Measurements from ENCODE around the gene BIRC3.

The BIRC3 gene

GRCh38 chr11:102269927-102270326, 47.4 kb upstream of the BIRC3 start:
- Histone ChIP-seq H2AFZ (ENCODE audit: low read depth) (no peak overlapping the region), H3K4me2 (no peak overlapping the region), H3K79me2 (ENCODE audit: insufficient read depth, low read depth) (no peaks in the 10 kb centered on the region), H3K9ac (no peak overlapping the region), H3K4me1 (ENCODE audit: low read depth, poor library complexity, severe bottlenecking) (peaks cover 8% of the 10 kb centered on the region), H3K27me3 (ENCODE audit: insufficient read depth, low read depth) (no peaks in the 10 kb centered on the region), H4K20me1 (ENCODE audit: insufficient read depth) (no peaks in the 10 kb centered on the region), H3K36me3 (ENCODE audit: insufficient read depth) (no peaks in the 10 kb centered on the region), H3K27ac (no peak overlapping the region), H3K4me3 (IDR thresholded peaks at IDR 0.05; ENCODE audit: insufficient read depth, low read depth, low read length) (no peak overlapping the region)
- no peak for TF ChIP-seq CTCF (conservative IDR thresholded peaks at IDR 0.05; ENCODE audit: low read depth, low read length)

- Histone ChIP-seq H3K4me2 (no peak overlapping the region), H3K4me3 (IDR thresholded peaks at IDR 0.05; ENCODE audit: insufficient read depth, low read depth, low read length) (no peak overlapping the region), H2AFZ (ENCODE audit: low read depth) (no peak overlapping the region), H3K9ac (no peak overlapping the region), H3K27ac (no peak overlapping the region), H3K36me3 (ENCODE audit: insufficient read depth) (no peaks in the 10 kb centered on the region), H3K27me3 (ENCODE audit: insufficient read depth, low read depth) (no peaks in the 10 kb centered on the region), H3K4me1 (ENCODE audit: low read depth, poor library complexity, severe bottlenecking) (peaks cover 8% of the 10 kb centered on the region), H4K20me1 (ENCODE audit: insufficient read depth) (no peaks in the 10 kb centered on the region), H3K79me2 (ENCODE audit: insufficient read depth, low read depth) (no peaks in the 10 kb centered on the region)
- no peak for TF ChIP-seq CTCF (conservative IDR thresholded peaks at IDR 0.05; ENCODE audit: low read depth, low read length)
These were observed 45.0 kb upstream of the BIRC3 start for GRCh38 chr11:102272047-102272824.

GRCh38 chr11:102274628-102275027, 42.7 kb upstream of the BIRC3 start:
- Histone ChIP-seq H3K27me3 (ENCODE audit: insufficient read depth, low read depth) (no peaks in the 10 kb centered on the region), H3K4me2 (no peak overlapping the region), H3K4me1 (ENCODE audit: low read depth, poor library complexity, severe bottlenecking) (peaks cover under 1% of the 10 kb centered on the region), H3K36me3 (ENCODE audit: insufficient read depth) (no peaks in the 10 kb centered on the region), H4K20me1 (ENCODE audit: insufficient read depth) (no peaks in the 10 kb centered on the region), H3K9ac (no peak overlapping the region), H2AFZ (ENCODE audit: low read depth) (no peak overlapping the region), H3K79me2 (ENCODE audit: insufficient read depth, low read depth) (no peaks in the 10 kb centered on the region), H3K4me3 (IDR thresholded peaks at IDR 0.05; ENCODE audit: insufficient read depth, low read depth, low read length) (no peak overlapping the region), H3K27ac (no peak overlapping the region)
- TF ChIP-seq CTCF (conservative IDR thresholded peaks at IDR 0.05; ENCODE audit: low read depth, low read length): no peak

GRCh38 chr11:102276362-102276761, 40.9 kb upstream of the BIRC3 start:
- H2AFZ ChIP-seq (ENCODE audit: low read depth): no peak overlapping the region
- no peak for TF ChIP-seq CTCF (conservative IDR thresholded peaks at IDR 0.05; ENCODE audit: low read depth, low read length)
- no peak overlapping the region for H3K9ac ChIP-seq
- H4K20me1 ChIP-seq (ENCODE audit: insufficient read depth): no peaks in the 10 kb centered on the region
- H3K79me2 ChIP-seq (ENCODE audit: insufficient read depth, low read depth): no peaks in the 10 kb centered on the region
- H3K27me3 ChIP-seq (ENCODE audit: insufficient read depth, low read depth): no peaks in the 10 kb centered on the region
- H3K4me3 ChIP-seq (IDR thresholded peaks at IDR 0.05; ENCODE audit: insufficient read depth, low read depth, low read length): no peak overlapping the region
- H3K4me1 ChIP-seq (ENCODE audit: low read depth, poor library complexity, severe bottlenecking): no peaks in the 10 kb centered on the region
- H3K4me2 ChIP-seq: no peak overlapping the region
- no peak overlapping the region for H3K27ac ChIP-seq
- no peaks in the 10 kb centered on the region for H3K36me3 ChIP-seq (ENCODE audit: insufficient read depth)

Measured in KMS-11 (cell line).